DND-41 (cell line): ENCODE measurements around the gene SDC4.

Source experiments
- ATAC-seq: fragments of 200-7000 bp; cut with Tn5 transposase; 3 replicates; pipeline ENCODE4 v1.9.1; 2021; ENCODE audit warnings: low read depth; ENCODE audit not compliant: insufficient read depth
- DNase-seq: peaks from one replicate; pipeline ENCODE4 v3.0.0-alpha.2; 2020
- H2AFZ ChIP-seq: 2 replicates; pipeline ENCODE4 v1.6.0; 2012; ENCODE audit warnings: low read depth, low read length
- H3K27ac ChIP-seq: 2 replicates; pipeline ENCODE4 v1.5.1; 2012; ENCODE audit warnings: low read length, inconsistent platforms
- H3K27me3 ChIP-seq: fragments of 200-600 bp; sonication (generic); 2 replicates; pipeline ENCODE4 v1.6.0; 2012; ENCODE audit warnings: low read length, mild to moderate bottlenecking, inconsistent platforms; ENCODE audit not compliant: insufficient read depth, poor library complexity
- H3K36me3 ChIP-seq: 2 replicates; pipeline ENCODE4 v1.5.1; 2012; ENCODE audit warnings: low read length, inconsistent platforms; ENCODE audit not compliant: insufficient read depth
- H3K4me1 ChIP-seq: 2 replicates; pipeline ENCODE4 v1.5.1; 2012; ENCODE audit warnings: mild to moderate bottlenecking, low read length; ENCODE audit not compliant: insufficient read depth
- H3K4me2 ChIP-seq: 2 replicates; pipeline ENCODE4 v1.6.0; 2012; ENCODE audit warnings: mild to moderate bottlenecking, moderate library complexity, low read length, inconsistent platforms; ENCODE audit not compliant: insufficient read depth
- H3K4me3 ChIP-seq, 2 experiments: fragments of 200-600 bp in 1 of 2; shearing (Covaris generic) in 1 of 2; 2 replicates each; pipeline ENCODE4 v1.5.1; 2012 to 2016; ENCODE audit warnings: inconsistent platforms in 2 of 2, low read length in 2 of 2, mild to moderate bottlenecking in 2 of 2, low read depth in 1 of 2, moderate library complexity in 1 of 2
- H3K79me2 ChIP-seq: 2 replicates; pipeline ENCODE4 v1.6.0; 2012; ENCODE audit warnings: low read length, inconsistent platforms; ENCODE audit not compliant: insufficient read depth
- H3K9ac ChIP-seq: 2 replicates; pipeline ENCODE4 v1.6.0; 2012; ENCODE audit warnings: low read depth, mild to moderate bottlenecking, inconsistent platforms, low read length, moderate library complexity
- H3K9me3 ChIP-seq: 2 replicates; pipeline ENCODE4 v1.5.1; 2012; ENCODE audit warnings: low read length, moderate library complexity, mild to moderate bottlenecking, inconsistent platforms; ENCODE audit not compliant: insufficient read depth, severe bottlenecking
- H4K20me1 ChIP-seq: 2 replicates; pipeline ENCODE4 v1.6.0; 2012; ENCODE audit warnings: low read length; ENCODE audit not compliant: insufficient read depth
- CTCF ChIP-seq: IDR thresholded peaks from 2 replicates; pipeline ENCODE4 v1.5.1; 2012; ENCODE audit warnings: borderline replicate concordance, low read length, moderate library complexity, mild to moderate bottlenecking; ENCODE audit not compliant: poor library complexity, severe bottlenecking; ENCODE audit errors: extremely low read depth
- EZH2 ChIP-seq: IDR thresholded peaks from 3 replicates; pipeline ENCODE4 v1.6.1; 2012; ENCODE audit warnings: borderline replicate concordance, low read depth, mild to moderate bottlenecking, moderate library complexity, low read length, inconsistent platforms; ENCODE audit not compliant: severe bottlenecking

Gene SDC4

GRCh38 chr20:45367126-45367525, 18.9 kb upstream of the SDC4 start:
- Histone ChIP-seq H3K27ac (no peak overlapping the region), H3K4me1 (peaks cover 21% of the 10 kb centered on the region), H3K4me3 (no peak overlapping the region), H3K27me3 (no peaks in the 10 kb centered on the region), H4K20me1 (peaks cover 14% of the 10 kb centered on the region), H3K36me3 (peaks cover 37% of the 10 kb centered on the region), H3K9ac (no peak overlapping the region), H3K79me2 (peaks cover 25% of the 10 kb centered on the region), H3K9me3 (no peaks in the 10 kb centered on the region), H2AFZ (no peak overlapping the region), H3K4me2 (no peak overlapping the region)
- DNase-seq (no peak), ATAC-seq (no peak)
- TF ChIP-seq CTCF: no peak
- no peak for TF ChIP-seq EZH2

GRCh38 chr20:45366631-45367030, 18.4 kb upstream of the SDC4 start:
- Histone ChIP-seq H3K9ac (no peak overlapping the region), H3K9me3 (no peaks in the 10 kb centered on the region), H3K27ac (no peak overlapping the region), H3K36me3 (peaks cover 37% of the 10 kb centered on the region), H2AFZ (no peak overlapping the region), H3K79me2 (peaks cover 25% of the 10 kb centered on the region), H4K20me1 (peaks cover 14% of the 10 kb centered on the region), H3K4me1 (peaks cover 26% of the 10 kb centered on the region), H3K4me2 (no peak overlapping the region), H3K27me3 (no peaks in the 10 kb centered on the region), H3K4me3 (no peak overlapping the region)
- no peak for DNase-seq
- TF ChIP-seq EZH2: no peak
- TF ChIP-seq CTCF: no peak
- ATAC-seq: no peak

GRCh38 chr20:45366192-45366591, 18.0 kb upstream of the SDC4 start:
- H3K79me2 ChIP-seq: peaks cover 25% of the 10 kb centered on the region
- DNase-seq (no peak), ATAC-seq (no peak)
- no peak overlapping the region for H3K9ac ChIP-seq
- H3K4me2 ChIP-seq: no peak overlapping the region
- H3K4me1 ChIP-seq: peaks cover 26% of the 10 kb centered on the region
- H4K20me1 ChIP-seq: peaks cover 14% of the 10 kb centered on the region
- H3K27ac ChIP-seq: no peak overlapping the region
- H3K4me3 ChIP-seq: no peak overlapping the region
- peaks cover 37% of the 10 kb centered on the region for H3K36me3 ChIP-seq
- TF ChIP-seq CTCF: no peak
- TF ChIP-seq EZH2: no peak
- H2AFZ ChIP-seq: no peak overlapping the region
- no peaks in the 10 kb centered on the region for H3K27me3 ChIP-seq
- H3K9me3 ChIP-seq: no peaks in the 10 kb centered on the region
